Neuronal stem cell (in vitro differentiated cells): Measurements from ENCODE around the gene CHMP1A.

Experiments used
- DNase-seq: peaks from one replicate; pipeline ENCODE4 v3.0.0-alpha.2; 2013; ENCODE audit warnings: low spot score
- H2AFZ ChIP-seq: one replicate; pipeline ENCODE4 v1.6.1; 2013; ENCODE audit warnings: mild to moderate bottlenecking, low read length, inconsistent platforms
- H2AK5ac ChIP-seq: 2 replicates; pipeline ENCODE4 v1.6.1; 2013; ENCODE audit warnings: low read depth, mild to moderate bottlenecking, inconsistent platforms, low read length, moderate library complexity, mixed read lengths
- H2BK120ac ChIP-seq: 2 replicates; pipeline ENCODE4 v1.6.1; 2013; ENCODE audit warnings: low read depth, mild to moderate bottlenecking, inconsistent platforms, low read length, moderate library complexity, mixed read lengths
- H2BK12ac ChIP-seq: one replicate; pipeline ENCODE4 v1.6.1; 2013; ENCODE audit warnings: low read length, inconsistent platforms
- H2BK15ac ChIP-seq: 2 replicates; pipeline ENCODE4 v1.6.1; 2013; ENCODE audit warnings: mild to moderate bottlenecking, low read length, inconsistent platforms, mixed read lengths
- H2BK5ac ChIP-seq: one replicate; pipeline ENCODE4 v1.6.1; 2013; ENCODE audit warnings: inconsistent platforms, mild to moderate bottlenecking, low read length, moderate library complexity
- H3K14ac ChIP-seq: one replicate; pipeline ENCODE4 v1.6.1; 2013; ENCODE audit warnings: low read length, inconsistent platforms
- H3K18ac ChIP-seq: 2 replicates; pipeline ENCODE4 v1.6.1; 2013; ENCODE audit warnings: low read length, inconsistent platforms
- H3K23ac ChIP-seq: 2 replicates; pipeline ENCODE4 v1.6.1; 2013; ENCODE audit warnings: low read depth, mild to moderate bottlenecking, mixed read lengths, low read length, inconsistent platforms; ENCODE audit not compliant: poor library complexity
- H3K27ac ChIP-seq: replicated peaks from 3 replicates; pipeline ENCODE4 v1.5.1; 2013; ENCODE audit warnings: low read length, inconsistent platforms
- H3K27me3 ChIP-seq, 3 experiments: 2 replicates each; pipeline ENCODE4 v1.6.1; 2013; ENCODE audit warnings: low read length in 3 of 3, mild to moderate bottlenecking in 2 of 3, inconsistent platforms in 1 of 3, low read depth in 1 of 3, mixed read lengths in 1 of 3, moderate library complexity in 1 of 3; ENCODE audit not compliant: control insufficient read depth in 3 of 3, insufficient read depth in 3 of 3
- H3K36me3 ChIP-seq, 2 donors: replicated peaks in 1 of 2; 2 replicates each; pipeline ENCODE4 v1.6.1; 2013; ENCODE audit warnings: low read length in 2 of 2; ENCODE audit not compliant: control insufficient read depth in 2 of 2, insufficient read depth in 2 of 2
- H3K4ac ChIP-seq: 2 replicates; pipeline ENCODE4 v1.6.1; 2013; ENCODE audit warnings: inconsistent platforms, mild to moderate bottlenecking, low read length, moderate library complexity
- H3K4me1 ChIP-seq, 2 donors: 1 replicate in 1 of 2; 2 replicates in 1 of 2; pipeline ENCODE4 v1.6.1; 2013; ENCODE audit warnings: low read length in 2 of 2, low read depth in 1 of 2; ENCODE audit not compliant: control insufficient read depth in 2 of 2, insufficient read depth in 1 of 2
- H3K4me2 ChIP-seq: one replicate; pipeline ENCODE4 v1.6.1; 2013; ENCODE audit warnings: mild to moderate bottlenecking, low read length, inconsistent platforms; ENCODE audit not compliant: insufficient read depth, poor library complexity, severe bottlenecking
- H3K4me3 ChIP-seq, 2 donors: 2 replicates each; pipeline ENCODE4 v1.5.1; 2013; ENCODE audit warnings: low read length in 2 of 2, mild to moderate bottlenecking in 2 of 2, inconsistent platforms in 1 of 2, moderate library complexity in 1 of 2
- H3K79me1 ChIP-seq: one replicate; pipeline ENCODE4 v1.6.1; 2013; ENCODE audit warnings: low read depth, mild to moderate bottlenecking, inconsistent platforms, low read length, moderate library complexity
- H3K9ac ChIP-seq: one replicate; pipeline ENCODE4 v1.6.1; 2013; ENCODE audit warnings: mild to moderate bottlenecking, low read depth, low read length, inconsistent platforms; ENCODE audit not compliant: poor library complexity
- H3K9me3 ChIP-seq, 2 donors: replicated peaks in 1 of 2; 2 replicates each; pipeline versions ENCODE3 to v1.6.1; 2013; ENCODE audit warnings: low read length in 2 of 2, mild to moderate bottlenecking in 2 of 2, inconsistent platforms in 1 of 2, low read depth in 1 of 2, mixed read lengths in 1 of 2, moderate library complexity in 1 of 2; ENCODE audit not compliant: control insufficient read depth in 2 of 2, insufficient read depth in 1 of 2
- H4K8ac ChIP-seq: one replicate; pipeline ENCODE4 v1.6.1; 2013; ENCODE audit warnings: low read depth, mild to moderate bottlenecking, inconsistent platforms, low read length, moderate library complexity
- H4K91ac ChIP-seq: one replicate; pipeline ENCODE4 v1.6.1; 2013; ENCODE audit warnings: low read length, low read depth, mild to moderate bottlenecking, inconsistent platforms; ENCODE audit not compliant: poor library complexity
- WGBS, 2 donors: extraction: QIAGEN DNeasy Blood & Tissue Kit; methylation state at CpG; one replicate each; pipeline ENCODE4 v1.1.7; 2013; ENCODE audit warnings: missing lambda C conversion rate in 2 of 2, mixed read lengths in 1 of 2; ENCODE audit not compliant: insufficient read length in 2 of 2, insufficient replicate concordance in 1 of 2; ENCODE audit errors: extremely low coverage in 2 of 2; 5-methylcytosine and 5-hydroxymethylcytosine counted together

CHMP1A gene

DNA sequence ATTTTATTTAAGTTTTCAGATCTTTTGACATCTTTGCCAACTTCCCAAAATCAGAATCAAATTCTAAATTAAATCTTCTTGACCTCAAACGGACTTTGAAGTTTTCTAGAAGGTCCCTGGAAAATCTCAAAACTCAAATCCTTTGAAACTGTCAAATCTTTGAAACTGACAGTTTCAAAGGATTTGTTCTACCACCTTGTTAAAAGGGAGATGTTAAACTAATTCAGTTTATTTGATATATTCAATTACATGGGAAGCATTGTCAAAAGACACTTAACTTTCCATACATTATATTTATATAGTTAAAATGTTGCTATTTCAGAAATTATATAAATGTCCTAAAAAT lies 47.4 kb downstream of the CHMP1A start:
- Histone ChIP-seq H4K8ac (no peak overlapping the region), H3K9ac (no peak overlapping the region), H3K4ac (no peak overlapping the region), H2BK120ac (no peak overlapping the region), H3K27ac (no peak overlapping the region), H3K18ac (no peak overlapping the region), H3K9me3 (no peaks in the 10 kb centered on the region), H3K4me1 (peaks cover 6 to 16% of the 10 kb centered on the region in 2 donors), H3K4me3 (no peak overlapping the region), H2AFZ (no peak overlapping the region), H2BK15ac (no peak overlapping the region), H3K4me2 (no peak overlapping the region), H2AK5ac (no peak overlapping the region), H2BK5ac (no peak overlapping the region), H3K36me3 (no peaks in the 10 kb centered on the region), H3K79me1 (no peaks in the 10 kb centered on the region), H2BK12ac (no peak overlapping the region), H4K91ac (no peak overlapping the region), H3K27me3 (no peaks in the 10 kb centered on the region), H3K14ac (no peak overlapping the region), H3K23ac (no peak overlapping the region)
- no CpG with 5 or more reads among the region's 1 CpG for WGBS, 2 donors
- no peak for DNase-seq

- Histone ChIP-seq H3K79me1 (no peaks in the 10 kb centered on the region), H3K4me1 (peaks cover 6 to 13% of the 10 kb centered on the region in 2 donors), H2BK12ac (no peak overlapping the region), H3K9me3 (no peaks in the 10 kb centered on the region), H3K14ac (no peak overlapping the region), H4K91ac (no peak overlapping the region), H3K18ac (peak overlapping the region; percentile 5), H3K23ac (no peak overlapping the region), H3K27ac (no peak overlapping the region), H3K9ac (no peak overlapping the region), H2AK5ac (peak overlapping the region; percentile 68), H2BK5ac (no peak overlapping the region), H2BK15ac (no peak overlapping the region), H2AFZ (peak overlapping the region; percentile 59), H4K8ac (no peak overlapping the region), H2BK120ac (no peak overlapping the region), H3K4me3 (no peak overlapping the region), H3K27me3 (peaks cover 0 to under 1% (median 0%) of the 10 kb centered on the region in 3 experiments), H3K4ac (no peak overlapping the region), H3K36me3 (no peaks in the 10 kb centered on the region), H3K4me2 (no peak overlapping the region)
- no peak for DNase-seq
- WGBS, 2 donors, result no CpG with 5 or more reads among the region's 32 CpGs
These were observed 49.4 kb downstream of the CHMP1A start for GRCh38 chr16:89607937-89608740.

DNA sequence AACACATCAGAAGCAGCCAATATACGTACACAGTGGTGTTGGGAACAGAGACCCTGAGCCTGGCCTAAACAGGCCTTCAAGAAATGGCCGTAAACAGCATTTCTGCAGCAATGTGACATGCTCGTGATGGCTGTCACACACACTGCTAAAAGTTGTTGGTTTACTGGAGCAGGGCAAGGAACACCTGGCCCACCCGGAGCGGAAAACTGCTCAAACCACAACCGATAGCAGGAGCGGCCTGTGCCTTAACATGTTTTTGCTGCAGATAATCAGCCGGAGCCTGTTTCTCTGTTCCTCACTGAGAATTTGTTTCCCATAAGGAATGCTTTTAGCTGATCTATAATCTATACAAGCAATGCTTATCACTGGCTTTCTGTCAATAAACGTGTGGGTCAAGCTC lies 50.1 kb downstream of the CHMP1A start:
- no peak overlapping the region for H3K18ac ChIP-seq
- no peak overlapping the region for H4K8ac ChIP-seq
- no peak overlapping the region for H3K27ac ChIP-seq
- H3K4me1 ChIP-seq, result peaks cover 10 to 17% of the 10 kb centered on the region in 2 donors
- no CpG with 5 or more reads among the region's 9 CpGs for WGBS, 2 donors
- no peak for DNase-seq
- H2BK5ac ChIP-seq, result no peak overlapping the region
- no peak overlapping the region for H2AK5ac ChIP-seq
- H3K14ac ChIP-seq, result no peak overlapping the region
- no peak overlapping the region for H2BK15ac ChIP-seq
- H3K4me2 ChIP-seq, result no peak overlapping the region
- no peak overlapping the region for H3K9ac ChIP-seq
- no peaks in the 10 kb centered on the region for H3K9me3 ChIP-seq
- H2BK12ac ChIP-seq, result no peak overlapping the region
- H2BK120ac ChIP-seq, result no peak overlapping the region
- H3K79me1 ChIP-seq, result no peaks in the 10 kb centered on the region
- H4K91ac ChIP-seq, result no peak overlapping the region
- H3K36me3 ChIP-seq, result no peaks in the 10 kb centered on the region
- peaks cover 0 to 4% (median 0%) of the 10 kb centered on the region in 3 experiments for H3K27me3 ChIP-seq
- H3K4me3 ChIP-seq, result no peak overlapping the region
- peak overlapping the region; percentile 59 for H2AFZ ChIP-seq
- H3K23ac ChIP-seq, result no peak overlapping the region
- H3K4ac ChIP-seq, result no peak overlapping the region

GRCh38 chr16:89606006-89606405 lies 51.5 kb downstream of the CHMP1A start:
- H3K4me3 ChIP-seq, result no peak overlapping the region
- H2BK12ac ChIP-seq, result peak overlapping the region; percentile 4
- H3K4me2 ChIP-seq, result no peak overlapping the region
- peak overlapping the region; percentile 5 for H3K14ac ChIP-seq
- no peaks in the 10 kb centered on the region for H3K36me3 ChIP-seq
- H2AFZ ChIP-seq, result no peak overlapping the region
- H2AK5ac ChIP-seq, result peak overlapping the region; percentile 97
- H4K91ac ChIP-seq, result no peak overlapping the region
- no peak for DNase-seq
- H3K27ac ChIP-seq, result no peak overlapping the region
- peak overlapping the region; percentile 85 for H3K18ac ChIP-seq
- H3K4me1 ChIP-seq, result peaks cover 17 to 22% of the 10 kb centered on the region in 2 donors
- H3K9me3 ChIP-seq, result no peaks in the 10 kb centered on the region
- peak overlapping the region; percentile 94 for H2BK15ac ChIP-seq
- no peak overlapping the region for H3K9ac ChIP-seq
- H4K8ac ChIP-seq, result no peak overlapping the region
- peak overlapping the region; percentile 87 for H2BK5ac ChIP-seq
- H2BK120ac ChIP-seq, result peak overlapping the region; percentile 44
- H3K23ac ChIP-seq, result peak overlapping the region; percentile 73
- H3K79me1 ChIP-seq, result no peaks in the 10 kb centered on the region
- no peak overlapping the region for H3K4ac ChIP-seq
- H3K27me3 ChIP-seq, result peaks cover 0 to 4% (median 0%) of the 10 kb centered on the region in 3 experiments
- WGBS, 2 donors, result no CpG with 5 or more reads among the region's 9 CpGs
